Mammary epithelial cell (primary cell): ENCODE data around the gene SYNE4.

Experiments
- EZH2 ChIP-seq: IDR thresholded peaks from 2 replicates; pipeline ENCODE4 v1.6.1; 2012; ENCODE audit warnings: low read length, inconsistent platforms, borderline replicate concordance
- TF ChIP-seq, protein P1 (sequence below), 2 donors: IDR thresholded peaks in 1 of 2; conservative IDR thresholded peaks in 1 of 2; 2 replicates each; pipeline ENCODE4 v1.5.1; 2011 to 2012; ENCODE audit warnings: inconsistent platforms in 2 of 2, low read length in 2 of 2, mild to moderate bottlenecking in 2 of 2, control low read depth in 1 of 2, low read depth in 1 of 2; ENCODE audit not compliant: insufficient read depth in 1 of 2; ENCODE audit errors: extremely low read depth in 1 of 2

DNA sequence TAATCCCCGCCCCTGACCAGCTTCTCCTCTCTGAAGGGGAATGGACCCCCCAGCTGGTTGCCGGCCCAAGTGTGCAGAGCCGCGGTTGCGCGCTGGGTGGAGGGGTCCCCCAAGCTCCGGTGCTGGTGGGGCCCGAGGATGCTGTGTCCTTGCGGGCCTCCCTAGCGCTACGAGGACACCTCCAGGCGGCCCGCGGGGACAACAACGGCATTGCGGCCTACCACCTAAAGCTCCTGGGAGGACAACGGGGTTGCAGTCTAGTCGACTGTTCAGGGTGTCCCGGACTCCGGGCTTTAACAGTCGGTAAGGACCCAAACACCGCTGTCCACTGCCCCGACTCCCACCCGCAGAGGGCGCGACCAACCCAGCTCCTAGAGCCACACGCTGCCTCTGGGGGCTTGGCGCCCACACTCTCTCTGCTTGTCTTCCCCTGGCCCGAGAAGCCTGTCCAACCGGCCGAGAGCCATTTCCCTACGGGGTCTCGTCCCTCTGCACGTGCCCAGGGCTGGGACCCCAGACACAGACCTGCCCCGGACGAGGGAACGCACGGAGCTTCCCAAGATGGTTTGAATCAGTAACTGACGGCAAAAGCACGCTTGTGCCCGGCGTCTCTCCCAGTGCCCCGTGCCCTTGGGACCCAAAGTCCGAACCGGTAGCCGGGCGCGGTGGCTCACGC lies 14.6 kb downstream of the SYNE4 start:
- TF ChIP-seq, protein P1, sequence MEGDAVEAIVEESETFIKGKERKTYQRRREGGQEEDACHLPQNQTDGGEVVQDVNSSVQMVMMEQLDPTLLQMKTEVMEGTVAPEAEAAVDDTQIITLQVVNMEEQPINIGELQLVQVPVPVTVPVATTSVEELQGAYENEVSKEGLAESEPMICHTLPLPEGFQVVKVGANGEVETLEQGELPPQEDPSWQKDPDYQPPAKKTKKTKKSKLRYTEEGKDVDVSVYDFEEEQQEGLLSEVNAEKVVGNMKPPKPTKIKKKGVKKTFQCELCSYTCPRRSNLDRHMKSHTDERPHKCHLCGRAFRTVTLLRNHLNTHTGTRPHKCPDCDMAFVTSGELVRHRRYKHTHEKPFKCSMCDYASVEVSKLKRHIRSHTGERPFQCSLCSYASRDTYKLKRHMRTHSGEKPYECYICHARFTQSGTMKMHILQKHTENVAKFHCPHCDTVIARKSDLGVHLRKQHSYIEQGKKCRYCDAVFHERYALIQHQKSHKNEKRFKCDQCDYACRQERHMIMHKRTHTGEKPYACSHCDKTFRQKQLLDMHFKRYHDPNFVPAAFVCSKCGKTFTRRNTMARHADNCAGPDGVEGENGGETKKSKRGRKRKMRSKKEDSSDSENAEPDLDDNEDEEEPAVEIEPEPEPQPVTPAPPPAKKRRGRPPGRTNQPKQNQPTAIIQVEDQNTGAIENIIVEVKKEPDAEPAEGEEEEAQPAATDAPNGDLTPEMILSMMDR (conservative IDR thresholded peaks at IDR 0.05 in 1 of 2, IDR thresholded peaks at IDR 0.05 in 1 of 2; ENCODE audit: extremely low read depth in 1 of 2, insufficient read depth in 1 of 2, low read depth in 1 of 2, low read length in 2 of 2): no peak
- no peak for TF ChIP-seq EZH2
